ENCODE results near the gene ACTL7B.

GRCh38 chr9:108874058-108874788, 18.4 kb upstream of the ACTL7B start:
- TF ChIP-seq EZH2 (IDR thresholded peaks at IDR 0.05; ENCODE audit: borderline replicate concordance, insufficient read depth, low read depth, low read length, poor library complexity, severe bottlenecking): no peak
- TF ChIP-seq, protein P1, sequence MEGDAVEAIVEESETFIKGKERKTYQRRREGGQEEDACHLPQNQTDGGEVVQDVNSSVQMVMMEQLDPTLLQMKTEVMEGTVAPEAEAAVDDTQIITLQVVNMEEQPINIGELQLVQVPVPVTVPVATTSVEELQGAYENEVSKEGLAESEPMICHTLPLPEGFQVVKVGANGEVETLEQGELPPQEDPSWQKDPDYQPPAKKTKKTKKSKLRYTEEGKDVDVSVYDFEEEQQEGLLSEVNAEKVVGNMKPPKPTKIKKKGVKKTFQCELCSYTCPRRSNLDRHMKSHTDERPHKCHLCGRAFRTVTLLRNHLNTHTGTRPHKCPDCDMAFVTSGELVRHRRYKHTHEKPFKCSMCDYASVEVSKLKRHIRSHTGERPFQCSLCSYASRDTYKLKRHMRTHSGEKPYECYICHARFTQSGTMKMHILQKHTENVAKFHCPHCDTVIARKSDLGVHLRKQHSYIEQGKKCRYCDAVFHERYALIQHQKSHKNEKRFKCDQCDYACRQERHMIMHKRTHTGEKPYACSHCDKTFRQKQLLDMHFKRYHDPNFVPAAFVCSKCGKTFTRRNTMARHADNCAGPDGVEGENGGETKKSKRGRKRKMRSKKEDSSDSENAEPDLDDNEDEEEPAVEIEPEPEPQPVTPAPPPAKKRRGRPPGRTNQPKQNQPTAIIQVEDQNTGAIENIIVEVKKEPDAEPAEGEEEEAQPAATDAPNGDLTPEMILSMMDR (IDR thresholded peaks at IDR 0.05): no peak

Measured in B cell (primary cell).